Dedifferentiated amniotic fluid mesenchymal stem cell (primary cell): ENCODE measurements around the gene KCTD16.

ENCODE experiments used
- DNase-seq: peaks from one replicate; pipeline ENCODE4 v3.0.0-alpha.2; 2016; ENCODE audit errors: extremely low spot score

The KCTD16 gene

GRCh38 chr5:144333336-144333920 is 162.8 kb downstream of the KCTD16 start:
- no peak for DNase-seq

GRCh38 chr5:144335561-144335960 is 164.9 kb downstream of the KCTD16 start:
- no peak for DNase-seq

GRCh38 chr5:144336191-144336961 is 165.7 kb downstream of the KCTD16 start:
- DNase-seq = no peak

- DNase-seq = no peak
Measured at GRCh38 chr5:144352330-144352729, 181.7 kb downstream of the KCTD16 start.

GRCh38 chr5:144352732-144353317 is 182.2 kb downstream of the KCTD16 start:
- no peak for DNase-seq

GRCh38 chr5:144356489-144356888 is 185.8 kb downstream of the KCTD16 start:
- no peak for DNase-seq

GRCh38 chr5:144361406-144361805 is 190.7 kb downstream of the KCTD16 start:
- DNase-seq = peak; percentile 38

- DNase-seq = no peak
Measured at GRCh38 chr5:144365885-144366284, 195.2 kb downstream of the KCTD16 start.

GRCh38 chr5:144367991-144368390 is 197.3 kb downstream of the KCTD16 start:
- DNase-seq = no peak

GRCh38 chr5:144368556-144368955 is 197.9 kb downstream of the KCTD16 start:
- no peak for DNase-seq

- DNase-seq = no peak
Measured at GRCh38 chr5:144369006-144369405, 198.3 kb downstream of the KCTD16 start.

- DNase-seq = no peak
Measured at GRCh38 chr5:144370273-144370672, 199.6 kb downstream of the KCTD16 start.

GRCh38 chr5:144374637-144375036 is 204.0 kb downstream of the KCTD16 start:
- DNase-seq = no peak

GRCh38 chr5:144377207-144377606 is 206.5 kb downstream of the KCTD16 start:
- no peak for DNase-seq

- no peak for DNase-seq
Measured at GRCh38 chr5:144378681-144379080, 208.0 kb downstream of the KCTD16 start.

- DNase-seq = no peak
Measured at GRCh38 chr5:144385597-144385996, 214.9 kb downstream of the KCTD16 start.

- DNase-seq = no peak
Measured at GRCh38 chr5:144386315-144386714, 215.6 kb downstream of the KCTD16 start.

GRCh38 chr5:144390133-144390532 is 219.5 kb downstream of the KCTD16 start:
- no peak for DNase-seq

- no peak for DNase-seq
Measured at GRCh38 chr5:144391044-144391443, 220.4 kb downstream of the KCTD16 start.

GRCh38 chr5:144393641-144394435 is 223.2 kb downstream of the KCTD16 start:
- no peak for DNase-seq

- no peak for DNase-seq
Measured at GRCh38 chr5:144395704-144396103, 225.0 kb downstream of the KCTD16 start.

- DNase-seq = no peak
Measured at GRCh38 chr5:144403058-144403457, 232.4 kb downstream of the KCTD16 start.
